DMS114 treated with DMSO at 0.1 percent for 48 hours (cell line): ENCODE data around the gene ARVCF.

Experiments
- DNase-seq: peaks from one replicate; lab custom pipeline; 2025; ENCODE audit not compliant: unreplicated experiment; lab: John Stamatoyannopoulos, UW

The ARVCF gene

GRCh38 chr22:19974268-19974861 is 42.3 kb downstream of the ARVCF start:
- no peak for DNase-seq

GRCh38 chr22:19973551-19974267 is 42.9 kb downstream of the ARVCF start:
- no peak for DNase-seq

- no peak for DNase-seq
These were observed 43.7 kb downstream of the ARVCF start for GRCh38 chr22:19972652-19973550.

GRCh38 chr22:19972251-19972650 is 44.4 kb downstream of the ARVCF start:
- DNase-seq, result no peak

GRCh38 chr22:19971276-19972124 is 45.1 kb downstream of the ARVCF start:
- no peak for DNase-seq

- DNase-seq, result no peak
These were observed 45.9 kb downstream of the ARVCF start for GRCh38 chr22:19970479-19971275.

GRCh38 chr22:19970031-19970478 is 46.6 kb downstream of the ARVCF start:
- DNase-seq, result no peak

- DNase-seq, result no peak
These were observed 47.3 kb downstream of the ARVCF start for GRCh38 chr22:19969141-19969928.

GRCh38 chr22:19968450-19968891 is 48.2 kb downstream of the ARVCF start:
- no peak for DNase-seq

- DNase-seq, result no peak
These were observed 48.7 kb downstream of the ARVCF start for GRCh38 chr22:19967850-19968449.

GRCh38 chr22:19966908-19967750 is 49.5 kb downstream of the ARVCF start:
- DNase-seq, result no peak

GRCh38 chr22:19965771-19966709 is 50.6 kb downstream of the ARVCF start:
- peak; percentile 15 for DNase-seq

- DNase-seq, result no peak
These were observed 51.8 kb downstream of the ARVCF start for GRCh38 chr22:19964701-19965386.

- DNase-seq, result no peak
These were observed 52.6 kb downstream of the ARVCF start for GRCh38 chr22:19963863-19964642.
